Measurements from ENCODE around the gene PLEKHM2.

DNA sequence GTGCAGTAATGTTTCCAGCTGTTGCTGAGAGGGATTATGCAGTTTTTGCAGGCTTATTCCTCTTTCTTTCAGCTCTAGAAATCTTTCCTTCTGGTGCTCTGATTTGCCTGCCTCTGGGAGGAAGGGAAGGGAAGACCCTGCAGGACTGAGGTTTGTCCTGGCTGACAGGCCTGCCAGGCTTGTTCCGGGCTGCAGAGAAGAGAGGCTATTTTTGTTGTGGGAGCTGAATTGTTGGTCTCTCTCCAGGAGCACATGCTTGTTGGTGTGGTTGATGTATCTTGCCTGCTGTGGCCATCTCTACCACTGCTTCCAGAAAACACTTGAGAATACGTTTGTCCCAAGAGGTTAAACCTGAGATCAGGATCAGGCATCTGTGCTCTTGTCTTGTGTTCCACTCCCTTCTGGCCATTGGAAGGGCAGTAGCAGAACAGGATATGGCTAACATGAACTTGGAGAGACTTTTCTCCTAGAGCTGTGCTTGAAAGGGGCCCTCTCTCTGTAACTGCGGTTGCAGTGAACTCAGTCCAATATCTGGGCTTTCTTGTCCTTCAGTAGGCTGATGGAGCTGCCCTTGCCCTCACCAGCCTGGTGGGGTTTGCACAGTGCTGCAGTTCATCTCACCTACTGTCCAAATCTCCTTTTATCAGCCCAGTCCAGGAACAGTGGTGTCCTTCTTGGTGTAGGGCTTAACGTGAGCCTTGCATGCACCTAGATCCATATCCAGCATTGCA is 30.5 kb downstream of the PLEKHM2 start:
- TF ChIP-seq, protein P1, sequence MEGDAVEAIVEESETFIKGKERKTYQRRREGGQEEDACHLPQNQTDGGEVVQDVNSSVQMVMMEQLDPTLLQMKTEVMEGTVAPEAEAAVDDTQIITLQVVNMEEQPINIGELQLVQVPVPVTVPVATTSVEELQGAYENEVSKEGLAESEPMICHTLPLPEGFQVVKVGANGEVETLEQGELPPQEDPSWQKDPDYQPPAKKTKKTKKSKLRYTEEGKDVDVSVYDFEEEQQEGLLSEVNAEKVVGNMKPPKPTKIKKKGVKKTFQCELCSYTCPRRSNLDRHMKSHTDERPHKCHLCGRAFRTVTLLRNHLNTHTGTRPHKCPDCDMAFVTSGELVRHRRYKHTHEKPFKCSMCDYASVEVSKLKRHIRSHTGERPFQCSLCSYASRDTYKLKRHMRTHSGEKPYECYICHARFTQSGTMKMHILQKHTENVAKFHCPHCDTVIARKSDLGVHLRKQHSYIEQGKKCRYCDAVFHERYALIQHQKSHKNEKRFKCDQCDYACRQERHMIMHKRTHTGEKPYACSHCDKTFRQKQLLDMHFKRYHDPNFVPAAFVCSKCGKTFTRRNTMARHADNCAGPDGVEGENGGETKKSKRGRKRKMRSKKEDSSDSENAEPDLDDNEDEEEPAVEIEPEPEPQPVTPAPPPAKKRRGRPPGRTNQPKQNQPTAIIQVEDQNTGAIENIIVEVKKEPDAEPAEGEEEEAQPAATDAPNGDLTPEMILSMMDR (IDR thresholded peaks at IDR 0.05) = no peak
- TF ChIP-seq POLR2AphosphoS5 (IDR thresholded peaks at IDR 0.05) (no peak), POLR2A (IDR thresholded peaks at IDR 0.05) (no peak), EP300 (IDR thresholded peaks at IDR 0.05) (no peak)

Data from suprapubic skin (tissue), 4 donors.